ENCODE results near the gene SDE2. TPM values are rescaled to one million over a fixed set of nuclear protein-coding genes. Genes with fewer than 3 reads are reported as not detected.

The SDE2 gene
- total RNA-seq, 1 donor from 2014 or later, result 19.6 TPM

GRCh38 chr1:225965231-225965630 lies 33.9 kb downstream of the SDE2 start:
- Mint-ChIP-seq H3K4me1 (ENCODE audit: low read depth, unreplicated experiment) (no peaks in the 10 kb centered on the region), H3K36me3 (ENCODE audit: unreplicated experiment) (no peaks in the 10 kb centered on the region), H3K27ac (ENCODE audit: unreplicated experiment) (no peak overlapping the region), H3K27me3 (ENCODE audit: unreplicated experiment) (peaks cover 4% of the 10 kb centered on the region), H3K4me3 (ENCODE audit: unreplicated experiment) (no peak overlapping the region), H3K9me3 (ENCODE audit: unreplicated experiment) (peaks cover 3% of the 10 kb centered on the region)
- TF ChIP-seq, protein P1, sequence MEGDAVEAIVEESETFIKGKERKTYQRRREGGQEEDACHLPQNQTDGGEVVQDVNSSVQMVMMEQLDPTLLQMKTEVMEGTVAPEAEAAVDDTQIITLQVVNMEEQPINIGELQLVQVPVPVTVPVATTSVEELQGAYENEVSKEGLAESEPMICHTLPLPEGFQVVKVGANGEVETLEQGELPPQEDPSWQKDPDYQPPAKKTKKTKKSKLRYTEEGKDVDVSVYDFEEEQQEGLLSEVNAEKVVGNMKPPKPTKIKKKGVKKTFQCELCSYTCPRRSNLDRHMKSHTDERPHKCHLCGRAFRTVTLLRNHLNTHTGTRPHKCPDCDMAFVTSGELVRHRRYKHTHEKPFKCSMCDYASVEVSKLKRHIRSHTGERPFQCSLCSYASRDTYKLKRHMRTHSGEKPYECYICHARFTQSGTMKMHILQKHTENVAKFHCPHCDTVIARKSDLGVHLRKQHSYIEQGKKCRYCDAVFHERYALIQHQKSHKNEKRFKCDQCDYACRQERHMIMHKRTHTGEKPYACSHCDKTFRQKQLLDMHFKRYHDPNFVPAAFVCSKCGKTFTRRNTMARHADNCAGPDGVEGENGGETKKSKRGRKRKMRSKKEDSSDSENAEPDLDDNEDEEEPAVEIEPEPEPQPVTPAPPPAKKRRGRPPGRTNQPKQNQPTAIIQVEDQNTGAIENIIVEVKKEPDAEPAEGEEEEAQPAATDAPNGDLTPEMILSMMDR (IDR thresholded peaks at IDR 0.05; ENCODE audit: partially characterized antibody, unreplicated experiment), result no peak
- DNase-seq, result no peak

DNA sequence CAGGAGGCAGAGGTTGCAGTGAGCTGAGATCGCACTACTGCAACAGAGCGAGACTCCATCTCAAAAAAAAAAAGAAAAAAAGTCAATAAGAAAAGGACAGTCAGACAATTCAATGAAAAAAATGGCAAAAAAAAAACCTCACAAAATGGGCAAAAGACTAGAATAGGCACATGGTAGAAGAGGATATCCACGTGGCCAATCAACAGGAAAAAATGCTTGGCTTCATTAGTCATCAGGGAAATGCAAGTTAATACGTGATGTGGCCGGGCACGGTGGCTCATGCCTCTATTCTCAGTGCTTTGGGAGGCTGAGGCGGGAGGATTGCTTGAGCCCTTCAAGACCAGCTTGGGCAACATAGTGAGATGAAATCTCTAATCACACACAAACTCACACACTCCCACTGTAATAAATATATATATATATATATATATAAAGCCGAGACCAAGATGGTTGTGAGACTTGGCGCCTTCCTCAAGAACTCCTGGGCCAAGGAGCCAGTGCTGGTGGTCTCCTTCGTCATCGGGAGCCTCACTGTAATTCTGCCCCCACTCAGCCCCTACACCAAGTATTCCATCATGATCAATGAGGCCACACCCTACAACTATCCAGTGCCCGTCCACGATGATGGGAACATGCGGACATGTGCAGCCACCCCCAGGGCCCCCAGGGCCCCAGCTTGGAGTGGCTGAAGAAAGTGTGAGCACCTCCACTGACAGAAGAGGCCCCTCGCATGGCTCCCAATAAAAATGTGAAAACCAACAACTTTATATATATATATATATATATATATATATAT lies 35.2 kb downstream of the SDE2 start:
- H3K4me1 Mint-ChIP-seq (ENCODE audit: low read depth, unreplicated experiment), result no peaks in the 10 kb centered on the region
- DNase-seq, result no peak
- peaks cover 4% of the 10 kb centered on the region for H3K27me3 Mint-ChIP-seq (ENCODE audit: unreplicated experiment)
- no peak overlapping the region for H3K4me3 Mint-ChIP-seq (ENCODE audit: unreplicated experiment)
- peaks cover 3% of the 10 kb centered on the region for H3K9me3 Mint-ChIP-seq (ENCODE audit: unreplicated experiment)
- TF ChIP-seq, protein P1 (IDR thresholded peaks at IDR 0.05; ENCODE audit: partially characterized antibody, unreplicated experiment), result no peak
- no peaks in the 10 kb centered on the region for H3K36me3 Mint-ChIP-seq (ENCODE audit: unreplicated experiment)
- H3K27ac Mint-ChIP-seq (ENCODE audit: unreplicated experiment), result no peak overlapping the region

GRCh38 chr1:225962440-225962975 lies 36.6 kb downstream of the SDE2 start:
- no peaks in the 10 kb centered on the region for H3K4me1 Mint-ChIP-seq (ENCODE audit: low read depth, unreplicated experiment)
- H3K27ac Mint-ChIP-seq (ENCODE audit: unreplicated experiment), result no peak overlapping the region
- DNase-seq, result peak; percentile 84
- H3K36me3 Mint-ChIP-seq (ENCODE audit: unreplicated experiment), result no peaks in the 10 kb centered on the region
- no peaks in the 10 kb centered on the region for H3K9me3 Mint-ChIP-seq (ENCODE audit: unreplicated experiment)
- TF ChIP-seq, protein P1 (IDR thresholded peaks at IDR 0.05; ENCODE audit: partially characterized antibody, unreplicated experiment), result peak; percentile 78
- H3K27me3 Mint-ChIP-seq (ENCODE audit: unreplicated experiment), result peaks cover 2% of the 10 kb centered on the region
- H3K4me3 Mint-ChIP-seq (ENCODE audit: unreplicated experiment), result no peak overlapping the region

GRCh38 chr1:225961659-225962439 lies 37.3 kb downstream of the SDE2 start:
- Mint-ChIP-seq H3K27me3 (ENCODE audit: unreplicated experiment) (peaks cover 2% of the 10 kb centered on the region), H3K4me1 (ENCODE audit: low read depth, unreplicated experiment) (no peaks in the 10 kb centered on the region), H3K36me3 (ENCODE audit: unreplicated experiment) (no peaks in the 10 kb centered on the region), H3K9me3 (ENCODE audit: unreplicated experiment) (no peaks in the 10 kb centered on the region), H3K27ac (ENCODE audit: unreplicated experiment) (no peak overlapping the region), H3K4me3 (ENCODE audit: unreplicated experiment) (no peak overlapping the region)
- TF ChIP-seq, protein P1 (IDR thresholded peaks at IDR 0.05; ENCODE audit: partially characterized antibody, unreplicated experiment), result no peak
- DNase-seq, result no peak

Measured in glutamatergic neuron (in vitro differentiated cells).